B cell (primary cell): ENCODE results near the gene ZMYND15. TPM values are rescaled to one million over a fixed set of nuclear protein-coding genes. Genes with fewer than 3 reads are reported as not detected.
"Not testable (repeated sequence)": the region's sequence is repeated elsewhere in the genome, so short reads cannot be mapped to it uniquely, and the experiment has no call there.

ENCODE experiments used
- ATAC-seq: fragments of 200-7000 bp; cut with Tn5 transposase; one replicate; pipeline ENCODE4 v1.10.0; 2021; ENCODE audit warnings: low read depth, mild to moderate bottlenecking, moderate number of reproducible peaks, moderate library complexity
- CTCF ChIA-PET: fragments of 350-600 bp; sonication (Branson Sonifier 250); formaldehyde crosslinking; loops from one replicate; lab custom pipeline; 2021; ENCODE audit warnings: antibody characterized with exemption, inconsistent platforms; lab: Charles Lee
- POLR2A ChIA-PET: fragments of 350-600 bp; sonication (Branson Sonifier 250); formaldehyde crosslinking; loops from one replicate; lab custom pipeline; 2021; ENCODE audit warnings: antibody characterized with exemption; lab: Charles Lee
- DNase-seq: peaks from one replicate; pipeline ENCODE4 v3.0.0; 2013
- H2AFZ ChIP-seq: 2 replicates; pipeline ENCODE4 v1.6.1; 2012; ENCODE audit warnings: mild to moderate bottlenecking, low read depth, low read length; ENCODE audit not compliant: insufficient read depth, poor library complexity, severe bottlenecking
- H3K27ac ChIP-seq, 2 donors: 1 replicate in 1 of 2; 2 replicates in 1 of 2; pipeline ENCODE4 v1.5.1; 2012 to 2013; ENCODE audit warnings: low read length in 2 of 2, mild to moderate bottlenecking in 2 of 2, moderate library complexity in 1 of 2
- H3K27me3 ChIP-seq, 4 experiments: fragments of 200-600 bp in 1 of 4; sonication (generic) in 1 of 4; replicated peaks in 1 of 4; 1 replicate in 2 of 4; 2 replicates in 2 of 4; pipeline versions ENCODE4 v1.6.1 to v1.7.0; 2013 to 2016; ENCODE audit warnings: low read length in 3 of 4, mild to moderate bottlenecking in 2 of 4, mixed read lengths in 1 of 4, moderate library complexity in 1 of 4; ENCODE audit not compliant: insufficient read depth in 4 of 4, control insufficient read depth in 3 of 4; ENCODE audit errors: control extremely low read depth in 1 of 4
- H3K36me3 ChIP-seq, 2 experiments: replicated peaks in 1 of 2; 1 replicate in 1 of 2; 2 replicates in 1 of 2; pipeline versions ENCODE4 v1.6.1 to v1.7.1; 2013; ENCODE audit warnings: low read length in 1 of 2; ENCODE audit not compliant: insufficient read depth in 2 of 2, control insufficient read depth in 1 of 2; ENCODE audit errors: control extremely low read depth in 1 of 2, extremely low read depth in 1 of 2
- H3K4me1 ChIP-seq, 2 donors: fragments of 200-600 bp in 1 of 2; sonication (generic) in 1 of 2; 1 replicate in 1 of 2; 2 replicates in 1 of 2; pipeline versions ENCODE4 v1.5.1 to v1.6.1; 2013 to 2017; ENCODE audit warnings: low read length in 2 of 2; ENCODE audit not compliant: control insufficient read depth in 2 of 2, insufficient read depth in 2 of 2
- H3K4me2 ChIP-seq: replicated peaks from 2 replicates; pipeline ENCODE3; 2012; ENCODE audit warnings: mild to moderate bottlenecking, low read depth, low read length; ENCODE audit not compliant: poor library complexity, severe bottlenecking
- H3K4me3 ChIP-seq, 5 experiments: fragments of 200-600 bp in 1 of 5; sonication (generic) in 1 of 5; 1 replicate in 3 of 5; 2 replicates in 2 of 5; pipeline versions ENCODE4 v1.5.1 to v1.7.0; 2011 to 2016; ENCODE audit warnings: low read length in 4 of 5, mild to moderate bottlenecking in 4 of 5, low read depth in 2 of 5, control low read depth in 1 of 5, moderate library complexity in 1 of 5; ENCODE audit not compliant: insufficient read depth in 1 of 5; ENCODE audit errors: control extremely low read depth in 1 of 5, extremely low read depth in 1 of 5
- H3K79me2 ChIP-seq: fragments of 200-600 bp; sonication (generic); one replicate; pipeline ENCODE4 v1.6.0; 2016; ENCODE audit warnings: low read length; ENCODE audit not compliant: control insufficient read depth, insufficient read depth
- H3K9ac ChIP-seq: fragments of 200-600 bp; sonication (generic); 2 replicates; pipeline ENCODE4 v1.6.1; 2017; ENCODE audit warnings: mild to moderate bottlenecking, low read length, moderate library complexity
- H3K9me3 ChIP-seq, 3 donors: one replicate each; pipeline versions ENCODE4 v1.6.1 to v1.7.1; 2013; ENCODE audit warnings: low read length in 2 of 3; ENCODE audit not compliant: control insufficient read depth in 2 of 3, insufficient read depth in 1 of 3; ENCODE audit errors: control extremely low read depth in 1 of 3
- H4K20me1 ChIP-seq: 2 replicates; pipeline ENCODE4 v1.6.0; 2012; ENCODE audit warnings: mild to moderate bottlenecking, low read length; ENCODE audit not compliant: insufficient read depth, control insufficient read depth, poor library complexity, severe bottlenecking
- H3K27ac Mint-ChIP-seq: one replicate; pipeline ENCODE4 v1.8.0; 2021; ENCODE audit warnings: mixed read lengths
- H3K27me3 Mint-ChIP-seq: one replicate; pipeline ENCODE4 v1.8.0; 2021; ENCODE audit warnings: mixed read lengths
- H3K4me1 Mint-ChIP-seq: one replicate; pipeline ENCODE4 v1.8.0; 2021; ENCODE audit warnings: mixed read lengths
- H3K4me3 Mint-ChIP-seq: one replicate; pipeline ENCODE4 v1.8.0; 2021; ENCODE audit warnings: mixed read lengths
- H3K9me3 Mint-ChIP-seq: one replicate; pipeline ENCODE4 v1.8.0; 2022; ENCODE audit warnings: mixed read lengths; ENCODE audit not compliant: insufficient read depth
- CTCF ChIP-seq: fragments of 200-600 bp; IDR thresholded peaks from one replicate; pipeline ENCODE4 v1.8.0; 2022; ENCODE audit warnings: antibody characterized with exemption, mild to moderate bottlenecking
- EZH2 ChIP-seq: IDR thresholded peaks from 2 replicates; pipeline ENCODE4 v1.6.1; 2012; ENCODE audit warnings: borderline replicate concordance, low read depth, mild to moderate bottlenecking, moderate library complexity, low read length; ENCODE audit not compliant: insufficient read depth, poor library complexity, severe bottlenecking
- WGBS: methylation state at CpG from one replicate; pipeline ENCODE4 v1.1.5; 2013; ENCODE audit warnings: missing lambda C conversion rate; ENCODE audit not compliant: insufficient coverage; 5-methylcytosine and 5-hydroxymethylcytosine counted together
- intact Hi-C: fragments of 100-400 bp; cut with micrococcal nuclease; formaldehyde crosslinking; loops from one replicate; pipeline ENCODE4 v1.10.0; 2022
- polyA minus RNA-seq: library from RNA; depleted of rRNA, polyadenylated mRNA; stranded (reverse); fragments of >200 nt; gene quantifications from 2 replicates; pipeline ENCODE4 v1.2.3, GENCODE V29; 2012
- polyA plus RNA-seq: library from polyadenylated mRNA; depleted of rRNA; stranded (reverse); fragments of >200 nt; gene quantifications from 2 replicates; pipeline ENCODE4 v1.2.3, GENCODE V29; 2012
- total RNA-seq, 2 donors: library from RNA; stranded (reverse); fragments of 120-200 nt in 1 of 2; gene quantifications; 1 replicate in 1 of 2; 2 replicates in 1 of 2; pipeline versions ENCODE4 v1.2.3 to v1.2.4, GENCODE V29; 2013 to 2022

Gene ZMYND15
- total RNA-seq, result 2.1 and 2.5 TPM in 2 replicates
- total RNA-seq (2013), result 0.54 TPM
- 0.72 and 0.82 TPM in 2 replicates for polyA plus RNA-seq
- polyA minus RNA-seq, result 0.51 and 1.00 TPM in 2 replicates

- H3K27me3 Mint-ChIP-seq, result no peaks in the 10 kb centered on the region
- intact Hi-C loops, result loop anchor here (1.0 to 2.0 kb wide), 2 partner anchors 8 to 29 kb away; partner anchors contain the start of genes ARRB2 and MED11
- peak within 1 kb of the TSS; percentile 38 to 82 (median 70) for H3K4me3 ChIP-seq
- peak within 1 kb of the TSS; percentile 76 for H3K9ac ChIP-seq
- H3K9me3 Mint-ChIP-seq, result no peaks in the 10 kb centered on the region
- CTCF ChIA-PET, result interaction anchor here (0.8 kb wide), 1 partner anchor 50 kb away, joined by 3 read pairs; no protein-coding TSS in a partner anchor
- peak within 1 kb of the TSS; percentile 97 for H3K4me2 ChIP-seq
- peak within 1 kb of the TSS; percentile 94 for H3K27ac Mint-ChIP-seq
- H2AFZ ChIP-seq, result peak within 1 kb of the TSS; percentile 77
- peak within 1 kb of the TSS; percentile 93 for H3K4me3 Mint-ChIP-seq
- peak within 1 kb of the TSS; percentile 50 to 74 for H3K27ac ChIP-seq
- H3K27me3 ChIP-seq, result peaks cover 0 to 35% (median 9%) of the 10 kb centered on the region in 4 experiments
- peaks cover 34% of the 10 kb centered on the region for H3K4me1 Mint-ChIP-seq
- WGBS, result under 1% methylated on average over 100 of the region's 100 CpGs
- TF ChIP-seq CTCF (no peak), EZH2 (no peak)
- DNase-seq, result peak; percentile 88
- POLR2A ChIA-PET, result no interaction called here
- no peaks in the 10 kb centered on the region for H4K20me1 ChIP-seq
- no peaks in the 10 kb centered on the region for H3K36me3 ChIP-seq
- peak; percentile 86 for ATAC-seq
- H3K9me3 ChIP-seq, result no peaks in the 10 kb centered on the region
- H3K4me1 ChIP-seq, result peaks cover 23 to 31% of the 10 kb centered on the region in 2 donors
- peaks cover 6% of the 10 kb centered on the region for H3K79me2 ChIP-seq
Observed at GRCh38 chr17:4739122-4740024, at the start of gene ZMYND15, which contains the start of gene CXCL16. TSS of gene ZMYND15 (plus strand) at chr17:4739833. CDS start at chr17:4740549, 716 bp downstream. TSS of gene CXCL16 (minus strand) at chr17:4739928. CDS start at chr17:4739339, 589 bp downstream.

- H3K9me3 ChIP-seq, H3K4me1 Mint-ChIP-seq, H3K27ac ChIP-seq, DNase-seq, H2AFZ ChIP-seq, intact Hi-C loops, H3K4me1 ChIP-seq, H3K4me3 ChIP-seq, POLR2A ChIA-PET, H3K4me3 Mint-ChIP-seq, H3K27me3 Mint-ChIP-seq, ATAC-seq, H3K27me3 ChIP-seq, H3K4me2 ChIP-seq, H3K27ac Mint-ChIP-seq, H3K9me3 Mint-ChIP-seq, H3K9ac ChIP-seq: not testable (repeated sequence)
- Histone ChIP-seq H3K36me3 (peaks cover 3 to 46% of the 10 kb centered on the region in 2 experiments), H3K79me2 (peaks cover 79% of the 10 kb centered on the region), H4K20me1 (peaks cover 49% of the 10 kb centered on the region)
- CTCF ChIA-PET, result interaction anchor here (1.4 kb wide), 1 partner anchor 20 kb away, joined by 3 read pairs; the partner anchor contains the start of gene ARRB2
- WGBS, result no CpG with 5 or more reads among the region's 12 CpGs
Observed at GRCh38 chr17:4689872-4690271, 49.8 kb upstream of the ZMYND15 start.
